ENCODE data around the gene IGF1R. TPM values are rescaled to one million over a fixed set of nuclear protein-coding genes. Genes with fewer than 3 reads are reported as not detected.
A peak's percentile ranks its signal among the peaks of the same experiment; 100 is the strongest.

Gene IGF1R
- total RNA-seq, 1 experiment from 2014 or later, result 14.1 TPM

DNA sequence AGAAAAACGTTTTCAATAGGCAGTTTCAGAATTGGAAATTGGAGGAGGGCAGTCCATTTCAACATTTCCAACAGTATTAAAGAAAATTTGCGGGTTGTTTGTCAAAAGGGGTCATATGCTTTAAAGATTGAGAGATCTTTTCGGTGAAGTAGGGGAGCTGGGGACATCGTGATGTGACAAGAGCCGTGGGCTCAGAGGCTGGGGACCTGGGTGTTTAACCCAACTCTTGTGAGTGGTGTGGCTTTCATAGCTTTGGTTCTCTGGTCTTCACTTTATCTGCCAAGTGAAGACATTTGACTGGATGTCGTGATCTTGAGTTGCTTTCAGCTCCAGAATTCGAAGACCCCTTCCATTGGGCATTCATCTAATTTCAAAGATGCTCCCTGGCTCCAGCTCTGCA lies 226.0 kb downstream of the IGF1R start:
- H3K9me3 ChIP-seq (replicated peaks), result no peaks in the 10 kb centered on the region
- peaks cover 77% of the 10 kb centered on the region for H3K4me1 ChIP-seq (replicated peaks)
- peak in 1 of 2 experiments; percentile 24 for DNase-seq (ENCODE audit: low read depth in 1 of 2, low spot score in 2 of 2)
- H3K36me3 ChIP-seq, result no peaks in the 10 kb centered on the region
- no peak overlapping the region for H3K4me3 ChIP-seq
- H3K27me3 ChIP-seq (replicated peaks), result no peaks in the 10 kb centered on the region
- H3K27ac ChIP-seq, result peak overlapping the region; percentile 69

DNA sequence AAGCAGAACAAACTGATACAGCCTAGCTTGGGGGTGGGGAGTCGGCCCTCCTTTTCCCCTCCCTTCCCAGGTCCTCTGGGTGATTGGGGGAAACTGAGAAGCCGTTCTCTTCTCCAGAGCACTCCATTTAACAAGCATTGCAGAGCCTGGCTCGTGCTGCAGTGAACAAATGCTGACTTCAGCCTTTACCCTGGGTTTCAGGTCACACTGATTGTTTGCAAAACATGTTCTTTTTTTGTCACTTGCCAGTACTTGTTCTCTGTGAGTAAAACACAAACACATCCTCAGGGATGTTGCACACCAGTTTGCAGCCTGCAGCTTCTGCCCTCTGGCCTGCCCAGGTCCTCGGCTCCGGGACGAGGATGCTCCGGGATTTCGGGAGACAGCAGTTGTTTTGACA lies 226.4 kb downstream of the IGF1R start:
- H3K9me3 ChIP-seq (replicated peaks), result no peaks in the 10 kb centered on the region
- no peaks in the 10 kb centered on the region for H3K36me3 ChIP-seq
- H3K27ac ChIP-seq, result peak overlapping the region; percentile 69
- no peak overlapping the region for H3K4me3 ChIP-seq
- DNase-seq (ENCODE audit: low read depth in 1 of 2, low spot score in 2 of 2), result no peak
- peaks cover 81% of the 10 kb centered on the region for H3K4me1 ChIP-seq (replicated peaks)
- no peaks in the 10 kb centered on the region for H3K27me3 ChIP-seq (replicated peaks)

DNA sequence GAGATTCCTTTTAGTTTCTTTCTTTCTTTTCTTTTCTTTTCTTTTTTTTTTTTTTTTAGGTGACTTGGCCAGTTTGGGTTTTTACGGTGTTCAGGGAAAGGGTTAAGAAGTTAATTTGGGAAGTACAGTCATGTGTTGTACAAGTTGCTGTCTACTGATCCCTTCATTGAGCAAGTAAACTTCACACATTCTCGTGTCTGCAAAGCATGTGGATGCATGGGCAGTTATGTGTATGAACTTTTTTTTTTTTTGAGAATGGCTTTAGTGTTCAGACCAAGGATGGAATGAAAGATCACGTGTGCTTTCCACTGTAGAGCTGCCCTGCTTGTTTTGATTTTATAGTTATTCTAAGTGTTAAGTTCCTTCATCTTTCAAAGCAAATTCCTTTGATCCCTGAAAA lies 227.0 kb downstream of the IGF1R start:
- Histone ChIP-seq H3K4me1 (replicated peaks) (peaks cover 86% of the 10 kb centered on the region), H3K9me3 (replicated peaks) (no peaks in the 10 kb centered on the region), H3K36me3 (no peaks in the 10 kb centered on the region), H3K4me3 (no peak overlapping the region), H3K27me3 (replicated peaks) (no peaks in the 10 kb centered on the region), H3K27ac (no peak overlapping the region)
- DNase-seq (ENCODE audit: low read depth in 1 of 2, low spot score in 2 of 2), result no peak

DNA sequence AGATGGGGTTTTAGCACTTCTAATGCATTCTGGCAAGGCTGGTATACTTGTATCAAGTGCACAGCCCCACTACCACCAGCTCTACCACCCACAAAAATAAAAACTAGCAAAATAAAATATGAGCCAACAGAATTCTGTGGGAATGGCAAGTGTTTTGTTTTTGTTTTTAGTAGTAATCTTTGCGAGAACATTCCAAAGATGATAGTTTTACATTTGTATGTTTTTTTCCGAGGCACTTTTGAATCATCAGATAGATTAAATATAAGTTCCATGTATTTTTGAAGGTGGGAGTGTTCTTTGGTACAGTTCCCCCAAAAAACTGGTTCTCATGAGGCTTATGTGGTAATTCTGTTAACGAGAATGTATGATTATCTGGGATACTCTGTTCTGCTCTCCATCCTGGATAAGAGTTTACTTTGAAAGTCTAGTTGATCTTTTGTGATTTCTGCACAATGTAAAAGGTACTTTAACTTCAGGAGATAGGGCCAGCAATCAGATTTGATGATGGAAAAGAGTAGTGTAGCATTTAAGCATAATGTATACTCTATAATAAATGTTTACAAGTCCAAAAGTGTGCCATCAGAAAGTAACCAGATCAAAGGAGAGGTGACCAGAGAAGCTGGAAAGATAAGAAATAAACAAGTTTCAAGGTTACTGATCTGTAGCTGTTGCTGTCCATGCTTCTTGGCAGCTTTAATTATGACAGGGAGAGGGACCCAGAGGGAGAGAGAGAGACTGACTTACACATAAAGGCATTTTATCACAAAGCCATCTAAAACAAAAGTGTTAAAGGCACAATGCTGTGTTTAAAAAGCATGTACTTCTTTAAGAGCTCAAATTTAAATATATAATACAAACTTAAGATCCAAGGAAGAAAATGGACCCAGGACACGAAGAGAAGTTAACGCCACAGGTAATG lies 228.4 kb downstream of the IGF1R start:
- Histone ChIP-seq H3K4me1 (replicated peaks) (peaks cover 96% of the 10 kb centered on the region), H3K36me3 (no peaks in the 10 kb centered on the region), H3K27me3 (replicated peaks) (no peaks in the 10 kb centered on the region), H3K4me3 (no peak overlapping the region), H3K27ac (peak overlapping the region; percentile 82), H3K9me3 (replicated peaks) (no peaks in the 10 kb centered on the region)
- peak in 1 of 2 experiments; percentile 42 for DNase-seq (ENCODE audit: low read depth in 1 of 2, low spot score in 2 of 2)

DNA sequence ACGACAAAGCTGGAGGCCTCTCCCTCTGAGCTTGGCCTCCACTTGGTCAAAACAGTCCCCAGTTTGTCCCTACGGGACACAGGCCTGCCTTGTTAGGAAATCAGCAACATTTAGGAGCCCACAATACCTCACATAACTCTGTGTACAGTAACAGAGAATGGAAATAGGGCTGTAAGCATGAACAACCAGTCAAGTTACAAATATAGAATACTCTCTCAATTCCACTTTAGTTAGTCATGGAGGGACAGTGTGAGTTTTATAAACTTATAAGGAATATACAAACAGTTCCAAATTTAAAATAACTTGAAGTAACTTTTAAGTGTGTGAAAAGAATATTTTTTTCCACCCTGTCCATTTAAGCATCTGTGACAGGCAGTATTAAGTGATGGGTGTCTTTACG lies 229.8 kb downstream of the IGF1R start:
- H3K27me3 ChIP-seq (replicated peaks), result no peaks in the 10 kb centered on the region
- peak in 1 of 2 experiments; percentile 80 for DNase-seq (ENCODE audit: low read depth in 1 of 2, low spot score in 2 of 2)

DNA sequence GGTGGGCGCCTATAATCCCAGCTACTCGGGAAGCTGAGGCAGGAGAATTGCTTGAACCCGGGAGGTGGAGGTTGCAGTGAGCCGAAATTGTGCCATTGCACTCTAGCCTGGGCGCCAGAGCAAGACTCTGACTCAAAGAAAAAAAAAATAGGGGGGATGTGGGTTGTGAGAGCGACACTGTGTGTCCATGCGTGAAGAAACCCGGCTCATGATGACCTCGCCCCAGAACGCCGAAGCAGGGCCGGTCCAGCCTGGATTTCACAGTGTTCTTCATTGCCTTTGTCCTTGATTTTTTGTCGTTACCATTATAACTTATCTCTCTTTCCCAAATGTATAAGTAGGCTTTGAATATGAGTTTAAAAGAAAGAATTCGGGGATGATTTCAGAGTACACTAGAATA lies 230.5 kb downstream of the IGF1R start:
- H3K27me3 ChIP-seq (replicated peaks), result no peaks in the 10 kb centered on the region
- DNase-seq (ENCODE audit: low read depth in 1 of 2, low spot score in 2 of 2), result no peak
- no peaks in the 10 kb centered on the region for H3K9me3 ChIP-seq (replicated peaks)
- H3K27ac ChIP-seq, result peak overlapping the region; percentile 82
- no peak overlapping the region for H3K4me3 ChIP-seq
- H3K4me1 ChIP-seq (replicated peaks), result peaks cover 83% of the 10 kb centered on the region
- H3K36me3 ChIP-seq, result no peaks in the 10 kb centered on the region

More for the DNA sequence above, 229.8 kb downstream of the IGF1R start:
- Histone ChIP-seq H3K27ac (peak overlapping the region; percentile 82), H3K4me1 (replicated peaks) (peaks cover 85% of the 10 kb centered on the region), H3K36me3 (no peaks in the 10 kb centered on the region), H3K9me3 (replicated peaks) (no peaks in the 10 kb centered on the region), H3K4me3 (no peak overlapping the region)

DNA sequence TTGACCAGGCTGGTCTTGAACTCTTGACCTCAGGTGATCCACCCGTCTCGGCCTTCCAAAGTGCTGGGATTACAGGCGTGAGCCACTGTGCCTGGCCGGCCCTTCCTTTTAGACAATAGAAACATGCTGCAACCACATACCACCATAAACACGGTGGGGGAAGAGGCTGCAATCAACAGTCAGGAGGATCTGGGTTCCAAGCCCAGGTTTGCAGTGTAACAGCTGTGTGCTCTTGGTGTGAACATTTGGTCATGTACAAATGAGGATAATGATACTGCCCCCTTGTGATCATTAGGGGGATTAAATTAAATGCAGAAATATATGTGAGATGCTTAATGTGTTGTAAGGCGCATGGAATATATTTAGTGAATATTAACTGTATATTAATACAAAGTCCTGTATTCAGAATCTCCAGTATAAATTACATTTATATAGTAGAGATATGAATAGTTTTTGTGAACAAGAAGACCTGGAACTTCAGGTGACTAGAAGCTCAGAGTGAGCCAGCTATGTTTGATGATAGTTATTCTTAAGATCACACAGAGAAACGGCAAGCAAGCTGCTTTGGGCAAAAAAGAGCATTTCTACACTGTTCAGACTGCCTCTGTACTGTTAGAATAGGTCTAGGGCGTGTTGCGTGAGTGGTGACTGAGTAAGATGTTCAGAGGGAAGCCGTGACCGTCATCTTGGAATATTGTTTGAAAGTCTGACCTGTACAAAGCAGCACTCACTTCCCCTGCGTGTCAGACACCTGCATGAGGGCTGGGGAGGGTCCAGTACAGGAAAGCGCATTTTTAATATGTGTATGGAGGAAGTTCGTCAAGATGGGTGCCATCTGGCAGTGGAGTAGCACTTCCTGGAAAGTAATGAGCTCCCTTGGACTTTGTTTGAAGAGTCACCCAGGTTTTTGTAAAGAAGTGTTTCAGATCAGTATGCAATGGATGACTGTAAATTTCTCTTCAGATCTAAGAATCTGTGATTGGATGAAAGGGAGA lies 233.5 kb downstream of the IGF1R start:
- Histone ChIP-seq H3K27ac (no peak overlapping the region), H3K4me1 (replicated peaks) (peaks cover 58% of the 10 kb centered on the region), H3K9me3 (replicated peaks) (no peaks in the 10 kb centered on the region), H3K4me3 (no peak overlapping the region), H3K27me3 (replicated peaks) (no peaks in the 10 kb centered on the region), H3K36me3 (no peaks in the 10 kb centered on the region)
- peak in 1 of 2 experiments; percentile 60 for DNase-seq (ENCODE audit: low read depth in 1 of 2, low spot score in 2 of 2)

DNA sequence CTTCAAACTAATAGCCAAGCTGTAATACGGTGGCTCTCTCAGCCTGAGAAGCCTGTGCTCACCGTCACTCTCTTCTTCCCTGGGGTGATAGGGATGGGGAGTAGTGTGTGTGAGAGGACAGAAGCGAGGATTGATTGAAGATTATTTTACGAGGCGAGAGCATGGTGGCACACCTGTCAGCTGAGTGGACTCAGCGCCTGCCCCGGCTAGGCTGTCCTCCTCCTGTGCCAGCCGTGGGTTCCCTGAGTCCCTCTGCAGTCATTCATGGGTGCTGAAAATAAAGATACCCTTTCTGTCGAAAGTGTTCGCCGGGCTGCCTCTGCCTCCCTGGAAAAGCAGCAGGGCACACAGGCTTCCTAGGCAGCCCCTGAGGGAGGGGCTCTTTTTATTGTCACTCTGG lies 235.1 kb downstream of the IGF1R start:
- Histone ChIP-seq H3K36me3 (no peaks in the 10 kb centered on the region), H3K27me3 (replicated peaks) (no peaks in the 10 kb centered on the region), H3K27ac (no peak overlapping the region), H3K4me1 (replicated peaks) (peaks cover 44% of the 10 kb centered on the region), H3K9me3 (replicated peaks) (no peaks in the 10 kb centered on the region), H3K4me3 (no peak overlapping the region)
- no peak for DNase-seq (ENCODE audit: low read depth in 1 of 2, low spot score in 2 of 2)

DNA sequence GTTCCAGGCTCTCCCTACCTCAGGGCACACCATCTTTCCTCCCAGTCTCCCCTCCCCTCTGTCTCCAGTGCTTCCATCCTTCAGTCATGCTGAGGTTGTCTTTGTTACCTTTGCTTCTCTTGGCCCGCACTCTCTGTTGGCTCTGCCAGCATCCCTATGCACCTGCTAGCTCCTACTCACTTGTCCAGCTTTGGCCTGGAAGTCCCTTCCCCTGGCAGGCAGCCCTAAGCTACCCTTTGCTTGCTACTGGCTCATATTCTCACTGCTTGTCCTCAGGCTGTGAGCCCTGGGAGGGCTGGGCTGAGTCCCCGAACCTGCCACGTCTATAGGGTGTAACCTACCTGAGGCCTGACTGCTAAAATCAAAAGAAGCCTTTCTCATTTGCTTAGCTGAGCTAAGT lies 236.6 kb downstream of the IGF1R start:
- Histone ChIP-seq H3K4me1 (replicated peaks) (peaks cover 45% of the 10 kb centered on the region), H3K36me3 (no peaks in the 10 kb centered on the region), H3K27me3 (replicated peaks) (no peaks in the 10 kb centered on the region), H3K9me3 (replicated peaks) (no peaks in the 10 kb centered on the region), H3K27ac (no peak overlapping the region), H3K4me3 (no peak overlapping the region)
- no peak for DNase-seq (ENCODE audit: low read depth in 1 of 2, low spot score in 2 of 2)

DNA sequence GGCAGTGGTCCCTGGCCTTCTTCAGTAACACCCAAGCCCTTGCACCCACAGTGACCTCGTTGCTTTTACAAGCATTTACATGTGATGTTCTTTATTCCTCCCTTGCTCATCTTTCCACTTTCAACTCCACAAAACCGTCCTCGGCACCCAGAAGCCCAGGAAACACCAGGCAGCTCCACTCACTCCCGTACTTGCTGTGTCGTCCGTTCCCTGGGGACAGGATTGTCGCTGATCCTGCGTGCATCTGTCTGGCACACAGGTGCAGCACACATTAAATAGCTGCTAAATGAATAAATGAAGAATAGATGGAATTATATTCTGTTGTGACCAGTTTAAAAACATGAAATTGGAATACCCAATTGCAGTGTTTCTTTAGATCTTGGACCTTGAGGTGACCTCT lies 239.6 kb downstream of the IGF1R start:
- peaks cover 40% of the 10 kb centered on the region for H3K4me1 ChIP-seq (replicated peaks)
- DNase-seq (ENCODE audit: low read depth in 1 of 2, low spot score in 2 of 2), result no peak
- no peaks in the 10 kb centered on the region for H3K27me3 ChIP-seq (replicated peaks)
- H3K4me3 ChIP-seq, result no peak overlapping the region
- no peaks in the 10 kb centered on the region for H3K9me3 ChIP-seq (replicated peaks)
- H3K36me3 ChIP-seq, result 0 out of 2 replicates have a peak, but pooled peaks cover 3% of the 10 kb centered on the region
- no peak overlapping the region for H3K27ac ChIP-seq

DNA sequence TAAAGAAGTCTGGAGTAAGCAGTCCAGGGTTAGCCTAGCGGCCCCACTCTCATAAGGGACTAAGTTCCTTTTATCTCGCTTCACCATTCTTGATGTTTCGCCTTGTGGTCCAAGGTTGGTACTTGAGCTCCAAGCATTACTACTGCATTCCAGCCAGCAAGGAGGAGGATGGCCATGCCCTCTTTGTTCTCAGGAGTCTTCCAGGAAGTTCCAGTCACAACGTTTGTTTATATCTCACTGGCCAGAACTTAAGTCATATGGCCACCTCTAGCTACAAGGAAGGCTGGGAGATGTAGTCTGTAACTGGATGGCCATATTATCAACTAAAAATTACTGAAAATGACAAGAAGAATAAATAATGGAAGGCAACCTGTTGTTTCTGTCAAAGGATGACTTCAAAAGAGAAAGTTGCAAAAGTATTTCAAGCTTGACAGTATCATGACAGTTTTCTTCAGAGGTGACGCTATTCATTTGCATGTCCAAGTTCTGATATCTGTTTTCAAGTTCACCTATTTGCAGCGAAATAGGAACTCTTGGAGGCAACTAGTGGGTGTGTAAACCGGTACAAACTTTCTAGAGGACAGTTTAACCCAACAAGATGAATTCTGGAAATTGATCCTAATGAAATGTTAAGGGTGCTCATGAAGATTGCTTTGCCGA lies 240.6 kb downstream of the IGF1R start:
- H3K4me3 ChIP-seq, result no peak overlapping the region
- peak overlapping the region; percentile 90 for H3K27ac ChIP-seq
- peaks cover 35% of the 10 kb centered on the region for H3K4me1 ChIP-seq (replicated peaks)

DNA sequence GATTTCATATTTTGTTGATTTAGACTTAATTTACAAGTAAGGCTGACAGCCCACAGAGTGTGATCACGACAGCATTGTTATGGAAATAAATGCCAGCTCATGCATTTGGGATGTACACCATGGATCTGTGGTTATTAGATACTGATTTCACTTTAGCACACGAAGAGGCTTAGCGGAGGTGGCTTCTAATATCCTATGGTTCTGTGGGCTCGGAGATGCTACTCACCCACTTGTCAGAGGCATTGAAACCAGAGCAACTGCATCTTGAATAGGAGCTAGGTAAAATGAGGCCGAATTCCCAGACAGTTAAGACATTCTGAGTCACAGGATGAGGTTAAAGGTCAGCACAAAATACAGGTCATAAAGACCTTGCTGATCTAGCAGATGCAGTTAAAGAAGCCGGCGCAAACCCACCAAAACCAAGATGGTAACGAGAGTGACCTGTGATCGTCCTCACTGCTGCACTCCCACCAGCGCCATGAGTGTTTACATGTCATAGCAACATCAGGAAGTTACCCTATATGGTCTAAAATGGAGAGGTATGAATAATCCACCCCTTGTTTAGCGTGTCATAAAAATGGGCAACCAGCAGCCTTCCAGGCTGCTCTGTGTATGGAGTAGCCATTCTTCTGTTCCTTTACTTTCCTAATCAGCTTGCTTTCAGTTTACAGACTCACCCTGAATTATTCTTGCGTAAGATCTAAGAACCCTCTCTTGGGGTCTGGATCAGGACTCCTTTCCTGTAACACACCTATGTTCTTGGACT lies 241.8 kb downstream of the IGF1R start:
- Histone ChIP-seq H3K9me3 (replicated peaks) (no peaks in the 10 kb centered on the region), H3K4me1 (replicated peaks) (peaks cover 33% of the 10 kb centered on the region), H3K4me3 (0 out of 2 replicates have a peak overlapping the region, but pooled peaks have one; percentile 1), H3K36me3 (0 out of 2 replicates have a peak, but pooled peaks cover 3% of the 10 kb centered on the region), H3K27ac (peak overlapping the region; percentile 90), H3K27me3 (replicated peaks) (no peaks in the 10 kb centered on the region)
- peak; percentile 59 to 71 for DNase-seq (ENCODE audit: low read depth in 1 of 2, low spot score in 2 of 2)

More for the DNA sequence above, 240.6 kb downstream of the IGF1R start:
- 0 out of 2 replicates have a peak, but pooled peaks cover 3% of the 10 kb centered on the region for H3K36me3 ChIP-seq
- no peaks in the 10 kb centered on the region for H3K27me3 ChIP-seq (replicated peaks)
- no peaks in the 10 kb centered on the region for H3K9me3 ChIP-seq (replicated peaks)
- DNase-seq (ENCODE audit: low read depth in 1 of 2, low spot score in 2 of 2), result peak; percentile 72
